Activated gamma-delta T cell (primary cell): ENCODE measurements around the gene NDUFS5.
"Not testable (repeated sequence)": the region's sequence is repeated elsewhere in the genome, so short reads cannot be mapped to it uniquely, and the experiment has no call there.

Experiments
- DNase-seq: peaks from one replicate; lab custom pipeline; 2025; lab: John Stamatoyannopoulos, UW

NDUFS5 gene

DNA sequence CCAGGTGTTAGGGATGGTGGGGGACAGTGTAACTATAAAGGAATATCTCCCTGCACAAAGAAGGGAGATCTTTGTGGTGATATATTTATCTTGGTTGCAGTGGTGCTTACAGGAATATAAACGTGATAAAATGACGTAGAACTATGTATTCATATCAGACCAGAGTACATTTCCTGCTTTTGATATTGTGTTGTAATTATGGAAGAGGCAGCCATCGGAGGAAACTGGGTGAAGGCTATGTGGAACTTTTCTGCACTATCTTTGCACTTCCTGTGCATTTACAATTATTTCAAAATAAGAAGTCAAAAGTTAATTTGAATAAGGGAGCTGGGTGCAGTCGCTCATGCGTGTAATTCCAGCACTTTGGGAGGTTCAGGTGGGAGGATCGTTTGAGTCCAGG, 37.6 kb downstream of the NDUFS5 start:
- no peak for DNase-seq

- no peak for DNase-seq
These were observed 39.4 kb downstream of the NDUFS5 start for GRCh38 chr1:39065542-39065941.

GRCh38 chr1:39068227-39068626, 42.1 kb downstream of the NDUFS5 start:
- not testable (repeated sequence) for DNase-seq

DNA sequence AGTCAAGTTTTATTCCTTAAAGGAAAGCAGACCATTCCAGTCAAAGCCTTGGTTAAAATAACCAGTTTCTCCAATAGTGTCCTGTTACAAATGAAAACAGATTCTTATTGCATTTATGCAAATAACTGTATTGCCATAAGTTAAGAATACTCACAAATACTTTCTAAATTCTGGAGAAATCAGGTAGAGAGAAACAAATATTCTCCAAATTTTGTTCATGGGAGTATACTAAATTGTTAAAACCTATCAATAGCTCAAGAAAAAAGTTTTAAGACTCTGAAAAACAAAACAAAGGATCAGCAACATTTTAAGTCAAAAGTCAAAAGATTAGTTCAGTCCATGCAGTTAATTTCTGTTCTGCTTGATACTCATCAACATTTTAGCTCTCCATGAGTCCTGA, 45.4 kb downstream of the NDUFS5 start:
- DNase-seq: not testable (repeated sequence)

DNA sequence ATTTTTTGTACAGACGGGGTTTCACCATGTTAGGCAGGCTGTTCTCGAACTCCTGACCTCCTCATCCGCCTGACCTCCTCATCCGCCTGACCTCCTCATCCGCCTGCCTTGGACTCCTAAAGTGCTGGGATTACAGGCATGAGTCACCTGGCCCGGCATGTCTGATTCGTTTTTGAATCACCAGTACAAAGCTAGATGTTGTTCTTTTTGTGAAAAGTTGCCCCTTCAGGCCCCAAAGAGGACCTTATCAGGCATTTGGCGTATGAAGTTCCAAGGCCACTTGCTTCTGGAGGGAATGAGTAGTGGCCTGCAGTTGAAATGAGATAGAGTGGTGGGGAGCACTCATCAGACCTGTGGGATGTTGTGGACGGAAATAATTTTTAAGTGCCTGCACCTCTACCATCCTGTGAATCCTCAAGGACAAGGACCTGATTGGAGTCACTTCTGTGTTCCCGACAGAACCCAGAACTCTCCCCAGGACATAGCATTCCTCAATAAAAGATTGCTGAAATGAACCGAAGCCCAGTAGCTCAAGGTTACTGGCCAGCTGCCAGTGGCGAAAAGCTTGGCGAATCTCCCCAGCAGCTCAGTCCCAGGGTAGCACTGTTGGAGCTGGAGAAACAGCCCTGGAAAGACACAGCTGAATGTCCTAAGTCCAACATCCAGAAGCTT, 50.1 kb downstream of the NDUFS5 start:
- no peak for DNase-seq

DNA sequence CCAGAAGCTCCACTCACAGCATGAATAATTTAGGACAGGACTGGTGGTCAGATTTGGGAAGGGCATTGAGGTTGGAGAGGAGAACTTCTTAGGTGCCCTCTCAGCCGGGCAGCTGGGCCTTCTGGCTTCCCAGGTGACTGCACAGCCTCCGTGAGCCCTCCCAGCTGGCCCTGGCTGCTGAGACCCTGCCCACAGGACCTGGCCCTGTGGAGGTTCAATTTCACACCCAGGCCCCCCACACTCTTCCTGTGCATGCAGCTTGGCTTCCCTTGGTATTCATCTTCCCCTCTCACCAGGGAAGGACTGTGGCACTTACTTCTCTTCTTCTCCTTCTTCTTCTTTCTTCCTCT, 50.6 kb downstream of the NDUFS5 start:
- no peak for DNase-seq

GRCh38 chr1:39080269-39080826, 54.2 kb downstream of the NDUFS5 start:
- DNase-seq: no peak

DNA sequence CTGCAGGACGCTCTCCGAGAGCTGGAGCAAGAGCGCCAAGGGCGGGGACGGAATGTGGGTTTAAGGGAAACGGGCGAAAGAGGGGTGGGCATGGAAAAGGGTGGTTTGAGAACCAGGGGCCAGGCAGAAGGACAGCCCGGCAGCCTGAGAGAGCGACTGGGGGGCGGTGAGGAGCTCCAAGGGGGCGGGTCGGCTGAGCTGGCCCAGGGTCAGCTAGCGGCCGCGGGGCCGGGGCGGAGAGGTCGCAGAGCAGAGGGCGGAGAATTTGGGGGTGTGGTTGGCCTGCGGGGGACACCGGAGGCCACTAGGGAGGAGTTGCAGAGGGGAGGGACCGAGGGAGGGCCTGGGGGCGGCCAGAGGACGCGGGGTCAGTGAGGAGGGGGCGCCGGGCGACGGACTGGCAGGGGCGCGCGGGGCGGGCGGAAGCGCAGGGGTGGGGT, 54.7 kb downstream of the NDUFS5 start:
- DNase-seq: no peak

GRCh38 chr1:39081271-39082009, 55.3 kb downstream of the NDUFS5 start:
- DNase-seq: no peak

- no peak for DNase-seq
These were observed 56.1 kb downstream of the NDUFS5 start for GRCh38 chr1:39082010-39082799.

DNA sequence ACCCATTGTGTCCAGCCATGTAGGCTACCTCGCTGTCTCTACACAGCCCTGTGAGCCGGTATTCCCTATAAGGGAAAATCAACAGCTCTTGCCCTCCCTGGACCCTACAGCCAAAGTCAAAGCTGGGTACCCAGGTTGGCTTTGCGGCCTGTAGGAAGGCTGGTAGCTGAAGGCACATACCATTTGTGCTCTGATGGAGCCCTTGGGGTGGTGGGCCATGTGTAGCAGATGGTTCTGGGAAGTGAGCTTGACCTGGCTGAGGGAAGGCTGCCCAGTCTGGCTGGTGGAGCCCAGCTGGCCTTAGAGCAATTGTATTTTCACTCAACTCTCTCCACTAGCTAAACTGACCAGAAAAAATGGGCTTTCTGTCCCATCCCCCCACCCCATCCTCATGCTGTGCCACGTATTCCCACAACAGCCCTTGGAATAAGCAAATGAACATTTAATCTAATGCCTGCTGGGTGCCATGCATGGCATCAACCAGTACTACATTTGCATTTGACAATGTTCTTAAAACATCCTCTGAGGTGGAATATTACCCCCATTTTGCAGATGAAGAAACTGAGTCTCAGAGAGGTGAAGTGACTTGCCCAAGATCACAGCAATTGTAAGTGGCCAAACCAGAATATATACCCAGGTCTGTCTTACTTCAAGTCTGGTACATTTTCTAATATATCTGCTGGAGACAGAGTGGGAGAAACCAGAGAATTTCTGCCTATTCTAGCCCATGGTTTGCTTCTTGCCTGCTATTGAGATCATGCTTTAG, 56.8 kb downstream of the NDUFS5 start:
- no peak for DNase-seq

DNA sequence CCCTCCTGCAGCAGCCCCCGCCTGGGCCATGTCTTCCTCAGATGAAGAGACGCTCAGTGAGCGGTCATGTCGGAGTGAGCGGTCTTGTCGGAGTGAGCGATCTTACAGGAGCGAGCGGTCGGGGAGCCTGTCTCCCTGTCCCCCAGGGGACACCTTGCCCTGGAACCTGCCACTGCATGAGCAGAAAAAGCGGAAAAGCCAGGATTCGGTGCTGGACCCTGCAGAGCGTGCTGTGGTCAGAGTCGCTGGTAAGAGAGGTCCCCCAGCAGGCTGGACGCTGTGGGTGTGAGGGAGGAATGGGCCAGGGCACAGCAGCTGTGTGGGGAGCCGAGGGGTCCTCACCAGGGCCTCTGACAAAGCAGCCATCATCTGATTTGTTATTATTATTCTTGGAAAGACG, 58.0 kb downstream of the NDUFS5 start:
- no peak for DNase-seq
